Activated CD4-positive, alpha-beta T cell treated with anti-CD3 and anti-CD28 coated beads for 48 hours (primary cell): Measurements from ENCODE around the gene RELN.

Experiments used
- DNase-seq: peaks from one replicate; pipeline ENCODE4 v3.0.0-alpha.2; 2020

Gene RELN

DNA sequence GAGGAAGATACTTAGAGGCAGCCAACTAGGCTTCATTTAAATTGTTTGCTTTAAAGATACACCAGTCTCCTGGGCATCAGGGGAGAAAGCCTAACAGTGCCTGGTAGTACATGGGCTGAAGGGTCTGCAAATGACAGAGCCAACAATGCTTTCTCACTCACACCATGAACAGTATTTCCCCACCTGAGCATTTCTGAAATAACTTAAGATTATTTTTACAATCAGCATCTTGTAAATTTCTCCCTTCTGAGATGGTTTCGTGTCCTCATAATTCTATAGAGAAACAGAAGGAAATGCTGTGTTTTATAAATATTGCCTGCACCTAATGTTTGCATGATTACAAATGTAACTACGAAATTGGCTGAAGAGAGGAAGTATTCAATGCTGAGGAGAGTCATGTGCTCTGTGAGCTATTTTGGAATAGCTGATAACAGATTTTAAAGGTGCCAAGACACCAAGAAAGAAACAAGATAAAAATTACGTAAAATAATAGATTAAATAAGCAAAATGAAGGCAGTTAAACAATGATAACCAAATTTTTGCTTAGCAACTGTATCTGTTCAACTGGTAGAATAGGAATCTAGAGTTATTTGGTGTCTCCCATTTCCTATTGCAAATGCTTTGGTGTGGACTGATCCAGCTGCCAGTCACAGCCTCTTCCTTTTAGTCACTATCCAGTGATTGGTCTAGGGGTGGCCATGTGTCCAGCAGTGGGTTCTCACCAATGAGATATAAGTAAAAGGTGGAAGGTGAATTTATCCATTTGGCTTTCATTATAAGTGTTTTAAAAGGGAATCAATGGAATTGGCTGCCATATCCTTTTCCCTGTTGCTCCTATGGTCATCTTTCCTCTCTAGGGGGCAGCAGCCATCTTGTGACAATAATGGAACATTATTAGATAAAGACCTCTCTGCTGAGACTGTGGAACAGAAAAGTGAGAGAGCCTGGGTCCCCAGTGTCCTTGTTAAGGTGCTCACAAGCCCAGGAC, 375.5 kb downstream of the RELN start:
- DNase-seq, result no peak

DNA sequence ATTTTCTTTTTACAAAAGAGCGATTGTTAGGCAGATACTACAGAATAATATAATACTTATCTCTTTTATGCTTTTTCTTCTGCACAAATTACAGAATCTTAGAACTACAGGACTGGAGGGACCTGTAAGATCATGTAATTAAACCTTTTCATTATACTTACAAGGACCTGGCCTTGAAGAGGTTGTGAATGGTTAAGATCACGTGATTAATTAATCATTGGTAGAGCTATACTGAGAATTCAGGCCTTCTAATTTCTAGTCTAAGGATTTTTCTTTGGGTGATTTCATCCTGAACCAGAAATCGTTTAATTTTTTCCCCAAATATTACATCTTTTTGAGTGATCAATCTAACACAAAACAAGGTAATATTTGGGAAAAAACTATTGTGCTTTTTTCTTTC, 379.7 kb downstream of the RELN start:
- no peak for DNase-seq

DNA sequence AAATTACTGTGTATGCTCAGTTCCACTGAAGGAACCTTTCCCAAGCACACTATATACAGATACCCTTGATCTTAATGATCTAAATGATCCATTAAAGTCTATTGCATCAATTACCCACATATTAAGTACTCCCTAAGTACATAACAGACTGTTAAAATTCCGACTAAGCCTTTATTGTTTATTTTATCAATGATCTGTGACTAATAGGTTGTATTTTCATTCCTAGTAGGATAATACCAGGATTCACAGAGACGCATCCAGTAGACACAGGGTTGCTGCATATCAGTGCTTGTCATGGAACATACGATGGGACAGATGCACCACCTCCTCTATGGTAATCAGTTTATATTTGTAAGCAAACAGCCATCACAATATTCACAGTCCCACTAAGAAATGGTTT, 383.8 kb downstream of the RELN start:
- DNase-seq, result no peak

DNA sequence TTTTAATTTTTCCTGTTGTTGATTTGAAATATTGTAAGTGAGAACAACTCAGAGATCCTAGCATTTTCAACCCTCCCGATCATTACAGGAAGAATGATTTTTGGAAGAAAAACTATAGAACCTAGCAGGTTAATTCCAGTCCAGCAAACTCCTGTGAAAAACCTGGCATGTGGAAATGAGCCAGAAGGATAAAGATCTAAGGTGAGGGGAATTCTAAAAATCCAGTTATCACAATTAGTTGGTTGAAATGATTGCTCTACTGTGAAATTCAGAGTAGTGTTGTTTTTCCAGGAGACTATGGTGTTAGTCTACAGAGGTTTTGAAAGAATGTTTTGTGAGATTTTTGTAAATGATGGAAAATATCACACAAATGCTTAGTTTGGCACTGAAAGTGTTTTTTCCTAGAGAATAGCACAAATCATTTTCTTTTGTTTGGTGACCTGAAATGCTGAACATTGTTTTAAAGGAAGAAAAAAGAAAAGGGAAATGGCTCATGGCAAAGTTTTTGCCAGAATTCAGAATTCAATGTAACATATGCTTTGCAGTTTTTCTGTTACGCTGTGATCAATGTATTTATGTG, 391.0 kb downstream of the RELN start:
- no peak for DNase-seq

DNA sequence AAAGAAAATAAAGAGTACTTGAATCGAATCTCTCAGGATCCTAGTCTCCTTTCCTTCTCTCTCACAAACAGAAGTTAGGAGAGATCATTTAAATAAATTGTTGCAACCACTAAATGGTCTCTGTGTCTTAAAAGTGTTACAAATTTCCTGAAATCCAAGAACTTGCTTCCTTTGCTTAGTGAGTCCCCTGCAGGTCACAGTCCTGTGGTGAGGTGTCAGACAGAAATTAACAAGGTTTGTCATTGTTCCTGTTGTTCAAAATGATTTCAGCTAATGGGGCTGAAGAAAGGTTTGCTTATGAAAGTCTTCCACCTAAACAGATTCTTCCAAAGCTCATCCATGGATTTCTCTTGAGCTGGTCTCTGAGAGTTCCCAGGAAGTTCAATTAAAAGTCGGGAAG, 391.9 kb downstream of the RELN start:
- DNase-seq, result no peak

DNA sequence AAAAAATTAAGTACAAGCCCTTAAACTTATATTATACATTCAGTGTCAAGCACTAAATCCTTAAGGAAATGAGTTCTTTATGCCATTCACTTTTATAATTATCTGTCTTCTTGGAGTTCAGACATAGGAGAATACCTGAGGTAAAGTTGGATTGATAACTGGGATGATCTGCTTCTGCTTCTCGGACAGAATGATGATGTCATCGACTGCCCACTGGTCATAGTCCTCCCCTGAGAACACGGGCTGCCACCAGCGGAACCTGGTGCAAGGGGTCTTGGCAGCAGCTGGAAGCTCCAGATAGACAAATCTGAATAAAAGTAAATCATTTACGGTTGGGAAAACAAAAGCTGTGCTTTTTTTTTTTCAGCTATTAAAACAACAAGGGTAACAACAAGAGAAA, 395.3 kb downstream of the RELN start:
- DNase-seq, result no peak

DNA sequence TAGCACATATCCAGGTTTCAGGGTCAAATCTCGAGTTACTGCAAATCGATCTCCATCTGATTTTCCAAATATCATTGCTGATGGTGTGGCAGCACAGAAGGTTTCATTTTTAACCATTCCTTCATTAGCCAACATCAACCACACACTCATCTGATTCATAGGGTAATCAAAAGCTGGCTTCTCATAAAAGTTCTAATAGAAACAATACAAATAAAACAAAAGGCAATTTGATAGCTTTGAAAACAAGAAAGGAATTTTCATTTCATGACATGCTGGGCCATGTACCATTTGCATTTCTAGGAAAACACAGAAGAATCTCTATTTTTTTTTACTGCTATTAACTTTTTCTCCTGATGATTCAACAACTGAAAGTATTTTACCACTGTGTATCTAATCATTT, 395.8 kb downstream of the RELN start:
- no peak for DNase-seq

DNA sequence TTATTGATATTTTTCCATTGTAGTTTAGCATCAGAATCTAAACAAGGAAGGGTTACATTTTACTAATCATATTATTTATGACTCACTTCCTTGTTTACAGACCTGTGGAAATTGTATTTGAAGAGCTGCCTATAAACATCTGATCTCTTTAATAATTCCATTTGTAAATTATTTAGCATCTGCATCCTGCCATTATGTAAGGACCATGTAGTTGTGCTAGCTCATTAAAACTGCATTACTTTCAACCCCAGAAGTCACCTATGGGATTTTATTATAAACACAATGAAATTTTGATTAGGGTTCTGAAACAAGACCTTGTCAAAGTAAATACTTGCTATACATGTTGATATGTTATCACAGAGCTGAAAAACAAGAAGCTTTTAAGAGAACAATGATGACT, 396.6 kb downstream of the RELN start:
- no peak for DNase-seq

DNA sequence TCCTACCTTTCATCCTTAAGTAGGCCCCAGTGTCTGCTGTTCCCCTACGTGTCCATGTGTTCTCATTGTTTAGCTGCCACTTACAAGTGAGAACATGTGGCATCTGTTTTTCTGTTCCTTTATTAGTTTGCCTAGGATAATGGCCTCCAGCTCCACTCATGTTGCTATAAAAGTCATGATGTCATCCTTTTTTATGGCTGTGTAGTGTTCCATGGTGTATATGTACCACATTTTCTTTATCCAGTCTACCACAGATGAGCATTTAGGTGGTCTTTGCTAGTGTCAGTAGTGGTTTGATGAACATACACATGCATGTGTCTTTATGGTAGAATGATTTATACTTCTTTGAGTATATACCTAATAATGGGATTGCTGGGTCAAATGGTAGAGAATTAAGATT, 397.3 kb downstream of the RELN start:
- no peak for DNase-seq

DNA sequence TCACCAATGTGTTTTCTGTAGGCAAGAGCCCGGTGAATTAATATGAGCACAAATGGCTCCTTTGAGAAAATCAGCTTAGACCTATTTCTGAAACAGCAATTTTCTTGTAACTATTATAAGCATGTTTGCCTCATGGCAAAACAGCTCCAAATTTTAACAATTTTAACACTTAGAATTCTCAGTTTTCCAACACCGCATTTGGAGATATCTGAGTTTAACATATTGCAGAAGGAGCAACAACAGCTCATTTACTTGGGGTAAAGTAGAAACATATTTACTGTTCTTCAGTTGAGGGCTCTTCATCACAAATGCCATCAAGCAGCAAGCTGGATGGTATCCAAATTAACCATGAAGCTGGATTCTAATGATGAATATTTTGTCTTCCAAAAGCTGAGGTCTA, 409.4 kb downstream of the RELN start:
- DNase-seq, result no peak

DNA sequence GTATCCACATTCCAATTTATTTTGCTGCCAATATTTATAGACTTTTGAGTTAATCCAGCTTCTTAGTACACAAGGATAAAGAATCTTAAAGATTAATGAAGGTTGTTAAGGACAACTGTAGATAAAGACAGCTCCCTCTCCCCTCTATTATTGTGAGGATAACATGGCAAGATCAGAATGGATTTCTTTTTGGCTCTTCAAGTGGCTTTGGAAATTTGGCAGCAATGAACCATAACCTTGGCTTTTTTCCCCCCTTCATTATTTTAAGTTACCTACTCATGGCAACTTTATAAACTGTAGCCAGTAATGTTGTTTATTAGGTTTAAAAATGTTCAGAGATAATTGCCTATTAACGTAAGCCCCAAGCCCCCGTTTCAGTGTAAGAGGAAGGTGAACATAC, 412.4 kb downstream of the RELN start:
- DNase-seq, result no peak

DNA sequence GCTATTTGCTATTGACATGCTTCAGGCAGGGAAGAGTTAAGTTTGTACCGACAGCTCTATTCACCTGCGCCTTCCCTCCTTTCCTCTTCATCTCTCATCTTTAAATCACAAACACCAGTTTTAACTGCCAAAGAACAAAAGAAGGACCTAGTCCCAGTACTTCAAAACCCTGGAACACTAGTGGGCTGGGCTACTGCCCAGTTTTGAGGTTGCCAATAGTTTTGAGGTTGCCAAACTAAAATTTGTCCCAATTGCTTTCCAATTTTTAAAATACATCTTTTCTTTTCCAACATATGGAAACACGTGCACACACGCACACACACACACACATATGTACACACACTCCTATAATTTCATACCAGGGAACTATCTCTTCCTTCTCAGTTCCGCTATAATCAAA, 412.8 kb downstream of the RELN start:
- no peak for DNase-seq

DNA sequence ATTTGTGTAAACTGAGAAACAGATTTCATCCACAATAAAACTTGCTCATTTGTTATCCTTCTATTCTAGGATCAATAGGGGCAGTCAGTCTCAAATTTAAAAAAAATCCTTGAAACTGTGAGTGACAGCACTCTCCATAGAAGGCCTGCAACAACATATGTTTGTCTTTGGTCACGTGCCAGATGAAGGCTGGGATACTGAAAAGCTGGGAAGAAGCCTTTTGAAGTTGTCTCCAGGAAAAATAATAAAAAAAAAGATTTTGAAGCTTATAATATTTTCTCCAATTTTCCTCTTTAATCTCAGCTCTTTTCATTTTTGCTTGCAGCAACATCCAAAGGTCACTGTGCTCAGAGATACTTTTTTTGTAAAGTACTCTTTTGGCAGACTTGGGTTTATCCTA, 414.9 kb downstream of the RELN start:
- no peak for DNase-seq

DNA sequence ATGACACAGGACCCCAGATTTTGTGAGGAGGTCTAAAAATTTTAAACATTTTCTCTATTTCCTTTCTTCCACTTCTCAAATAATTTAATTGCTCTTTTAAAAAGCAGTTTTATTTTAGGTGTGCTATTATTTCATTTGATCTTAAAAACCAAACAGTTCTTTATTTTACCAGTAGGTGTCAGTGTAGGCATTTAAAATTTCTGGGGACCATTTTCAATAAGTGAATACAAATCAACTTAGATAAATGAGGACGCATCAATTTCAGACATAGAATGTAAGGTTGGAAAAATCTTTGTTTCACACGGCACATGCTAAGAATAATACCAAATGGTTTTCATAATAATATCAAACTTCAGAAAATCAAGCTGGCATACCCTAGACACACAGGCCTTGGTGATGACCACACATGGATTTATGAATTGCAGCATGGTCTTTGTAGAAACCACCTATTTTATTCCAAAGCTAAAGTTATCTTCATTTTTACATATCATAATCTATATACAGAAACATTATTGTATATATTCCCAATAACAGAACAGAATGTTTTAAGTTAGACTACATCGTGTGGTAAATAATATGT, 415.9 kb downstream of the RELN start:
- no peak for DNase-seq

DNA sequence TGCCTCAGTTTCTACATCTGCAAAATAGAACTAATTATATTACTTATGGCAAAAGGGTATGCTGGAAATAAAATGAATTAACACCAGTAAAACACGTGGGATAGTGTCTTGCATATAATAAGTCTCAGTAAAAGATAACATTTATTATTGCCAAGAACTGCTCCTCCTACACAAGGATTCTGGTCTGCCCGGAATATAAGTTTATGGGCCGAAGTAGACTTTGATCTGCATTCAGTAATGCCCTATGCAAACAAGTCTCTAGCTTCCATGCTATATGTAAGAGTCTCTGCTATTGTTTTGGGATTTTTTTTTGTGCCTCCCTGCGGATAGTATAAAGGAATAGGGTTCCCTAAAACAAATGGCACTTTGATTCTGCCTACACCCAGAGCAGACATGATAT, 417.9 kb downstream of the RELN start:
- DNase-seq, result no peak

DNA sequence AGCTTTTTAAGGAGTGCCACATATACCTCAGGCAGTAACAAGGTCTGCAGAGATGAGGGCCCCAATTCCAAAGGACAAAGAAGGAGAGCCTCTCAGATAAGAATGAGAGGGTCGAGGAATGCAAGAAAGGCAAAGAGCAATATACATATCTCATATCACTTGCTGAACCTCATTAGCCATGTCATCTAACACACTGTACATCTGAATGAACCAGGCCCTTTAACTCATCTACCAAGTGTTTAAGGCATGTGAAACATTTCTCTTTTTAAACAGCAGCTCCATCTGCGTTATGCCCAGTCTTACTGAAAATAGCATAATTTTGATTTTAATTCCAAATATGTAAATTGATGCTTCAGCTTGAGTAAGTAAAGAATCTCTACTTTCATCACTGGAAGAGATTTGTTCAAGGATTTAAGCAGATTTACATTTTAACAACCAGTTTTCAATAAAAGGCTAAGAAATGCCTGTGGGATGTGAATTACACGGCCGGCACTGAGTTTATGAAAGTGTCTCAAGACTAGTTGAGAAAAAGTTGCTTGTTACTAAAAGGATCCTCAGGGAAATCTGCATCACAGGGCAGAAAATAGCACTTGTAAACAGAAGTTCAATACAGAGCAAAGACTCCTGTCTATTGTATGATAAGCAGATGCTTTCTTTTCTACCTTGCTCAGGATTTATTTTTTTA, 419.7 kb downstream of the RELN start:
- no peak for DNase-seq

DNA sequence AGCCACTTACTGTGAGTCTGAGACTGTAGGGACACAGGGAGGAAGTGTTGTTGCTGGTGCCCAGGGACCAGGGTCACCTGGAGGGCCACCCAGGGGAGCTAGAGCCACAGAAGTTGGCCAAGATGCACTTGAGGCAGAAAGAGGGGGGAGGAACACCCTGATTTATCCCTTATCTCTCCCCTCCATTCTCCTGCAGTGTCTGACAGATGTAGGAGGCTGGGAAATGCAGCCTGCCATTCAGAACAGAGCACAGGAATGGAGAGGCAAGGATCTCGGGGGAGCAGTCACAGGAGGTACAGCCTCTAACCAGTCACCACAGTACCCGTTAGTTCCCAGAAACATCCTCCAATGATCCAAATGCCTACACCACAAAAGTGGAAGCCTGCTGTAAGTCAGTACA, 425.0 kb downstream of the RELN start:
- no peak for DNase-seq

DNA sequence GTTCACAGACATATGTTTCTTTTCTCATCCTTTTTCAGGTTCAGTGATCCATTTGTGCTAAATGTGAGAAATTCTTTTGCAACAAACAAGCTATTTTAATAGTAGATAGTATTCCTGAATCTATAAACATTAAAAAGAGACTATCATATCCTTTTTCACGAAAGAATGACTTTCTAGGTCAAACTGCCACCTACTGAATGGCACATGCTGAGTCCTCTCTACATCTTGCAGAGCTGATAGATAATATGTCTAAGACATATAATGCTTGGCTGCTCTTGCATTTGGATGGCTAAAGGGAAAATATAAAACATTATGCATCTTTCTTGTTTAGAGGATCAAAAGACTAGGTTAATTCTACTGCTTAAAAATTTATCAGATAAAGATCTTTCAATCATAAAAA, 429.3 kb downstream of the RELN start:
- no peak for DNase-seq

DNA sequence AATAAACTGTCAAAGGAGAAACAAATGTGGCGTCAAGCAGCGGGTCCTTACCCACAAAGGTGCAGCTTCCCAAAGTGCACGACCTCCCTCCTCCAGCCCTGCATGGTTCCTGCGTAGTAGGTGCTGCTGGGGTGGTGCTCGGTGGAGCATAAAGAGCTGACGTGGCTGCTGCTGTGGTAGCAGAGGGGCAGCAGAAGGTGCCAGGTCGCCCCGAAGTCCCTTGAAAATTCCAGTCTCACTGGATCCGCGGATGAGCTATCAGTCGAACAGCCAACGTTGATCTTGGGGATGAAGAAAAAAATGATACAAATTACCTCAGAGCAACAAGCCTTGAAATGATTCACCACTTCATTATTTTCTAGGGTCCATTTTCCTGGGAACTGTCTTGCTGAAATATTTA, 438.4 kb downstream of the RELN start:
- DNase-seq, result no peak

DNA sequence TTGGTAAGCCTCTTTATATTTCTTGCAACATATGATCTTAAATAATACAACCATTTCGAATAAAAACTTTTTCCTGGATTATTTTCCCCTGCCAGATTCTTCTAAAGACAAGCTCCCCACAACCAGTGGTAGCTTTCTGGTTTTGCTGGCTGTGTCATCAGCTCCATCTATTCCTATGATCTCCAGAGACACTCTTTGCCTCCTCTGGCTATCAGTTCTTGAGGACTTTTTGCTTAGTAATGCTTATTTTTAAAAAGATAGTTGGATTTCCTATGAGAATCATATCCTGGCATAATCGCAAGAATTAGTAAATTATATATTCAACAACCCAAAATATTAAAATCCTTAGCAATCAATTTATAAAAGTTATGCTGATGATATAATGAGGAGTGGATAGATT, 439.7 kb downstream of the RELN start:
- DNase-seq, result no peak

DNA sequence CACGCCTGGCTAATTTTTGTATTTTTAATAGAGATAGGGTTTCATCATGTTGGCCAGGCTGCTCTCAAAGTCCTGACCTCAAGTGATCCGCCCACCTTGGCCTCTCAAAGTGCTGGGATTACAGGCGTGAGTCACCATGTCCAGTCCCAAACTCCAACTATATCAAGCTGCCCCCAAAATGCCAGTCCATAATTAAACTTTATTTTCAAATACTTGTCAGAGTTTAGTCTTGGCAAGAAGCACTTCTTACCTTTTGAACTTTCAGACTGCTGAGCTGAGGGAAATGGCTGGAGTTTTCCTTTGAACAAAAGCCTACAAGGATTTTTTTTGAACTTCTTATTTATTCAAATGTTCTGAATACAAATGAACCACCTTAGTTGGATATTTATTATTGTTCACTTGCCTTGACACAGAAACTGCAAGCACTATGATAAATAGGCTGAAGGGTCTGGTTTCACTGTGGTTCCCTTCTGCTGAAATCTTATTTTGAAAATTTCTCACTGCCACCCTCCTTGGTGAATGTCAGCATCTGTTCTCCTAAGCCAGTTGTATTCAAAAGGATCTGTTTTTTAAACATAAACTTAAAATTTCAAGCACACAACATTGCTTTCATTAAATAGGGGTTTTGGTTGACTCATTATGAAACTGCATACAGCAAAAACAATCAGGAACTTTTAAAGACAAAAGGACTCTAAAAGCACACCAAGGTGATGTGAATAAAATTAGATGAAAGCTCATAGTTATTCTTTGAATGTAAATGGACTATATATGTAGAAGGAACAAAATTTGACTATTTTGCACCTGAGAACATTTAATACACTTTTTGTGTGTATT, 441.8 kb downstream of the RELN start:
- no peak for DNase-seq

DNA sequence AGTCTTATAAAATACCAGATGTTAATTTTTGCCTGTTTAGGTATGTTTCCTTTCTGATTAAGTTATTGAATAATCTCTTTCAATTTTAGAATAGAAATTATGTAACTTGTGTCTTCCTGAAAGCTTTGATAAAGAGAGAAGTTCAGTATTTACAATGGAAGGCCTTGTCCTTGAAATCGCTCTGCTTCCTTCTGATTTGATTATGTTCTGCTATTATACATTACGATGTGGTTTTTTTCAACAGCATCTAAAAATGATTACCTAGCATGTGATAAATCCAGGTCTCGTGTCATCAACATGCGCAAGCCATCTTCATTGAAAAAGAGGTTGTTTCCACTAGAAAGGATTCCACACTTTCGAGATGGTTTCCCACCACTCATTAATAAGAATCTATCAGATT, 447.0 kb downstream of the RELN start:
- DNase-seq, result no peak

DNA sequence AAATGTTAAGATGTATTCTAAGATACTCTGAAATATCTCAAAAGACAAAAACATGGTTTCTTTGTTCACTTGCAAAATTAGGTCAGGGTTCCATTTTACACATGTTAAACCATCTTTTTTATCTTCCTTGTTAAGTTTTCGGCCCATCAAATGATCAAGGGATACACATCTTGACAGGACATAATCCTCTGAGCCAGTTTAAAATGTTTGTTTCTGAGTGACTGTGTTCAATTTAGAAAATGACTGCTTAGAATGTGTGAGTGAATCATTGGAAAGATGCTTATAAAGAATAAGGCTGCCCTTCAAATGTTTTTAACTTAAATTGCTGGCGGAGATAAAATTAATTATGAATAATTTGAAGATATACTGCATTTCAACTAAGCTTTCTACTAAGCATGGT, 447.5 kb downstream of the RELN start:
- DNase-seq, result no peak
